Fibroblast of villous mesenchyme (primary cell): ENCODE data around the gene CYP3A5. TPM values are rescaled to one million over a fixed set of nuclear protein-coding genes. Genes with fewer than 3 reads are reported as not detected.

Experiments
- DNase-seq: peaks from one replicate; pipeline ENCODE4 v3.0.0-alpha.2; 2010; ENCODE audit warnings: low read depth
- H3K4me3 ChIP-seq: 2 replicates; pipeline ENCODE4 v1.5.1; 2011; ENCODE audit warnings: low read depth, mild to moderate bottlenecking, low read length
- CTCF ChIP-seq: IDR thresholded peaks from 2 replicates; pipeline ENCODE4 v1.5.1; 2012; ENCODE audit warnings: low read depth, mild to moderate bottlenecking, low read length; ENCODE audit not compliant: insufficient read depth
- total RNA-seq: library from RNA; depleted of rRNA; stranded (reverse); fragments of >200 nt; gene quantifications from 2 replicates; pipeline ENCODE4 v1.2.3, GENCODE V29; 2012

CYP3A5 gene
- total RNA-seq, 1 donor = 0.43 TPM

GRCh38 chr7:99622596-99622995 is 57.2 kb downstream of the CYP3A5 start:
- no peak for DNase-seq
- no peak overlapping the region for H3K4me3 ChIP-seq
- TF ChIP-seq CTCF = no peak

GRCh38 chr7:99621271-99621670 is 58.5 kb downstream of the CYP3A5 start:
- no peak for TF ChIP-seq CTCF
- no peak overlapping the region for H3K4me3 ChIP-seq

GRCh38 chr7:99619571-99620130 is 60.1 kb downstream of the CYP3A5 start:
- no peak overlapping the region for H3K4me3 ChIP-seq
- no peak for DNase-seq
- TF ChIP-seq CTCF = no peak

More at GRCh38 chr7:99621271-99621670, 58.5 kb downstream of the CYP3A5 start:
- DNase-seq = no peak

- H3K4me3 ChIP-seq = no peak overlapping the region
- peak; percentile 56 for DNase-seq
- no peak for TF ChIP-seq CTCF
These were observed 61.1 kb downstream of the CYP3A5 start for GRCh38 chr7:99618726-99619125.

GRCh38 chr7:99617192-99617781 is 62.5 kb downstream of the CYP3A5 start:
- peak overlapping the region; percentile 94 for H3K4me3 ChIP-seq
- DNase-seq = no peak
- no peak for TF ChIP-seq CTCF

GRCh38 chr7:99616359-99617191 is 63.2 kb downstream of the CYP3A5 start, which contains the start of gene ZSCAN25:
Gene ZSCAN25, plus strand, starts transcription at chr7:99616946. Its CDS starts 2,661 bp downstream, at chr7:99619607.
- DNase-seq = peak; percentile 91
- peak; percentile 47 for TF ChIP-seq CTCF
- H3K4me3 ChIP-seq = peak within 1 kb of the TSS; percentile 94
